ENCODE results near the gene SEMA6A.

The SEMA6A gene

GRCh38 chr5:116492776-116493175 lies 81.8 kb downstream of the SEMA6A start:
- no peak for DNase-seq (ENCODE audit: low spot score)

- DNase-seq (ENCODE audit: low spot score) = no peak
Measured at GRCh38 chr5:116492016-116492623, 82.5 kb downstream of the SEMA6A start.

GRCh38 chr5:116488356-116489041 lies 86.1 kb downstream of the SEMA6A start:
- DNase-seq (ENCODE audit: low spot score) = no peak

- no peak for DNase-seq (ENCODE audit: low spot score)
Measured at GRCh38 chr5:116487045-116487444, 87.6 kb downstream of the SEMA6A start.

GRCh38 chr5:116486588-116486987 lies 88.0 kb downstream of the SEMA6A start:
- no peak for DNase-seq (ENCODE audit: low spot score)

GRCh38 chr5:116484645-116485044 lies 90.0 kb downstream of the SEMA6A start:
- no peak for DNase-seq (ENCODE audit: low spot score)

- no peak for DNase-seq (ENCODE audit: low spot score)
Measured at GRCh38 chr5:116482394-116482793, 92.2 kb downstream of the SEMA6A start.

- no peak for DNase-seq (ENCODE audit: low spot score)
Measured at GRCh38 chr5:116480894-116481510, 93.6 kb downstream of the SEMA6A start.

GRCh38 chr5:116479776-116480675 lies 94.6 kb downstream of the SEMA6A start:
- no peak for DNase-seq (ENCODE audit: low spot score)

GRCh38 chr5:116478491-116478890 lies 96.1 kb downstream of the SEMA6A start:
- DNase-seq (ENCODE audit: low spot score) = no peak

- DNase-seq (ENCODE audit: low spot score) = no peak
Measured at GRCh38 chr5:116476897-116477537, 97.6 kb downstream of the SEMA6A start.

GRCh38 chr5:116475338-116475737 lies 99.3 kb downstream of the SEMA6A start:
- no peak for DNase-seq (ENCODE audit: low spot score)

GRCh38 chr5:116473706-116474105 lies 100.9 kb downstream of the SEMA6A start:
- DNase-seq (ENCODE audit: low spot score) = no peak

- no peak for DNase-seq (ENCODE audit: low spot score)
Measured at GRCh38 chr5:116472274-116472673, 102.3 kb downstream of the SEMA6A start.

- DNase-seq (ENCODE audit: low spot score) = no peak
Measured at GRCh38 chr5:116469631-116470030, 105.0 kb downstream of the SEMA6A start.

GRCh38 chr5:116468583-116468982 lies 106.0 kb downstream of the SEMA6A start:
- no peak for DNase-seq (ENCODE audit: low spot score)

- no peak for DNase-seq (ENCODE audit: low spot score)
Measured at GRCh38 chr5:116467465-116467843, 107.2 kb downstream of the SEMA6A start.

- no peak for DNase-seq (ENCODE audit: low spot score)
Measured at GRCh38 chr5:116466727-116467464, 107.7 kb downstream of the SEMA6A start.

GRCh38 chr5:116465411-116465810 lies 109.2 kb downstream of the SEMA6A start:
- no peak for DNase-seq (ENCODE audit: low spot score)

- no peak for DNase-seq (ENCODE audit: low spot score)
Measured at GRCh38 chr5:116464144-116464708, 110.4 kb downstream of the SEMA6A start.

GRCh38 chr5:116462500-116462899 lies 112.1 kb downstream of the SEMA6A start:
- DNase-seq (ENCODE audit: low spot score) = no peak
